Measurements from ENCODE around the gene FTO.

The FTO gene

DNA sequence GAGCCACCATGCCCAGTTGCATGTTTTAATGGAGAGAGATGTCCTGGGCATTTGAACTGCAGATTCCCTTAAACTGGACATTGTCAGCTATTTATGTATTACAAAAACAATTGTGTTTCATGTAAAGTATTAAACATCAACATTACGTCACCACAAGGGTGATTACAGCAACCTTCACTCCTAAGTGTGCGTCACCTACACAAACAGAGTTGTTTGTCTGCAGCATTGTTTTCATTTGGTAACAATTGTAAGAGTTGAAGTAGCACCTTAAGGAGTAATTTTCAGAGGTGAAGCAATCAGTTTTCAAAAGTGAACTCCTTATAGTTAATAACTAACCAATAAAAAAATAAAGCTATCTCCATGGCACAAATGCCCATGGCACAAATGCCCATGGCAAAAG, 311.2 kb downstream of the FTO start:
- H3K27ac ChIP-seq: no peak overlapping the region
- TF ChIP-seq, protein P1, sequence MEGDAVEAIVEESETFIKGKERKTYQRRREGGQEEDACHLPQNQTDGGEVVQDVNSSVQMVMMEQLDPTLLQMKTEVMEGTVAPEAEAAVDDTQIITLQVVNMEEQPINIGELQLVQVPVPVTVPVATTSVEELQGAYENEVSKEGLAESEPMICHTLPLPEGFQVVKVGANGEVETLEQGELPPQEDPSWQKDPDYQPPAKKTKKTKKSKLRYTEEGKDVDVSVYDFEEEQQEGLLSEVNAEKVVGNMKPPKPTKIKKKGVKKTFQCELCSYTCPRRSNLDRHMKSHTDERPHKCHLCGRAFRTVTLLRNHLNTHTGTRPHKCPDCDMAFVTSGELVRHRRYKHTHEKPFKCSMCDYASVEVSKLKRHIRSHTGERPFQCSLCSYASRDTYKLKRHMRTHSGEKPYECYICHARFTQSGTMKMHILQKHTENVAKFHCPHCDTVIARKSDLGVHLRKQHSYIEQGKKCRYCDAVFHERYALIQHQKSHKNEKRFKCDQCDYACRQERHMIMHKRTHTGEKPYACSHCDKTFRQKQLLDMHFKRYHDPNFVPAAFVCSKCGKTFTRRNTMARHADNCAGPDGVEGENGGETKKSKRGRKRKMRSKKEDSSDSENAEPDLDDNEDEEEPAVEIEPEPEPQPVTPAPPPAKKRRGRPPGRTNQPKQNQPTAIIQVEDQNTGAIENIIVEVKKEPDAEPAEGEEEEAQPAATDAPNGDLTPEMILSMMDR (IDR thresholded peaks at IDR 0.05): no peak

DNA sequence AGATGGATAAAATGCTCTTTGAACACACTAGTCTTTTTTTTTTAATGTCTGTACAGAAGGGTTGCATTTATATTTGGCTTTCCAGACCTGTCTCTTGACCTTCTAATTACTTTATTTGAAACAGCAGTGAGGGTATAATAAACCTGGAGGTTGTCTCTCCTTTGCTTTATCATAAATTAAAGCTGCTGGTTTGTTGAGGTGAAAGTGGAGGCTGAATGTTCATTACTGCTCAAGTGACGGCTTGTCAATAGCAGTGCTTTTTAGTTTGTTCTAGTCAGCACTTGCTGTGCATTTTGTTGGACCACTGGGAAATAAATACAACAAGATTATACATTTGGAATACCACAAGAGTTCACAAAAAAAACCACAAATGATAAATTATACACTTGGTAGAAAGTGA, 318.4 kb downstream of the FTO start:
- Histone ChIP-seq H3K4me1 (ENCODE audit: control insufficient read depth in 1 of 2, insufficient read depth in 1 of 2, low read depth in 1 of 2, low read length in 1 of 2) (no peaks in the 10 kb centered on the region), H3K27ac (no peak overlapping the region), H3K4me3 (ENCODE audit: low read depth in 1 of 2, low read length in 1 of 2) (no peak overlapping the region), H3K36me3 (no peaks in the 10 kb centered on the region), H3K27me3 (no peaks in the 10 kb centered on the region), H3K9me3 (no peaks in the 10 kb centered on the region)
- TF ChIP-seq, protein P1 (IDR thresholded peaks at IDR 0.05): no peak

More for the DNA sequence above, 311.2 kb downstream of the FTO start:
- Histone ChIP-seq H3K27me3 (no peaks in the 10 kb centered on the region), H3K4me1 (ENCODE audit: control insufficient read depth in 1 of 2, insufficient read depth in 1 of 2, low read depth in 1 of 2, low read length in 1 of 2) (no peaks in the 10 kb centered on the region), H3K36me3 (no peaks in the 10 kb centered on the region), H3K4me3 (ENCODE audit: low read depth in 1 of 2, low read length in 1 of 2) (no peak overlapping the region), H3K9me3 (no peaks in the 10 kb centered on the region)

DNA sequence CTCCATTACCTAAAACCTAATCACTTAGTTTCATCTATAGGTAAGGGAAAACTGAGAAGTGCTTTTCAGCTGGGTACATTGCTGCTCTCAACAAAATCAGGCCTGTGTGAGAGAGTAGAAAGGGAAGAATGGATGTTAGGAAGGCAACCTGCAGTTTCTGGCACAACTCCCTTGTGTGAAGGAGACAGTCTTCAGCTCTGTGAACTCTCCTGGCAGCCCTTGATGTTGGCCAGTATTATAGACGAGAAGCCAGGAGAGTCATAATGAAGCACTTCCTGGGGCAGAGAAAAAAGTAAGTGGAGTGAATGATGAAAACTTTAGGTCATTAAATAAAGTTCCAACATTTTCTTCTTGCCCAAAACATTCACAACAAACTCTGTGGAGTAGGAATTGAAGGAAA, 322.5 kb downstream of the FTO start:
- Histone ChIP-seq H3K27me3 (no peaks in the 10 kb centered on the region), H3K4me1 (ENCODE audit: control insufficient read depth in 1 of 2, insufficient read depth in 1 of 2, low read depth in 1 of 2, low read length in 1 of 2) (no peaks in the 10 kb centered on the region), H3K36me3 (no peaks in the 10 kb centered on the region), H3K4me3 (ENCODE audit: low read depth in 1 of 2, low read length in 1 of 2) (no peak overlapping the region), H3K27ac (no peak overlapping the region), H3K9me3 (no peaks in the 10 kb centered on the region)
- TF ChIP-seq, protein P1 (IDR thresholded peaks at IDR 0.05): no peak

DNA sequence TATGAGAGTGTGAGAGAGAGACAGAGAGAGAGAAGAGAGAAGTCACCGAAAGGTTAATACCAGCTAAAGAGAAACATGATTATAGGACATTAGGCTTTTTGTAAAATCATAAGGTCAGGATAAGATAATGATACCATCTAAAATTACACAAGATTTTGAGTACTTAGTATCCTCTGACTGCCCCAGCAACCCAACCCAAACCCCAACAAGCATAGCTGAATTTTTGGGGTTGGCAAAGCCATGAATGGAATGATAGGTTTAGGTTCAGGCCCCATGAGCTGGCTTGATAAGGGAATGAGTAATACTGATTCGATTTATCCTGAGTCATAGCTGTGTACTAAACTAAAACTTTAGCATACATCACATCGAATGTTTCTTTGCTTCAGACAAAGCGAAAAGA, 323.1 kb downstream of the FTO start:
- H3K4me3 ChIP-seq (ENCODE audit: low read depth in 1 of 2, low read length in 1 of 2): no peak overlapping the region
- TF ChIP-seq, protein P1 (IDR thresholded peaks at IDR 0.05): no peak
- no peaks in the 10 kb centered on the region for H3K4me1 ChIP-seq (ENCODE audit: control insufficient read depth in 1 of 2, insufficient read depth in 1 of 2, low read depth in 1 of 2, low read length in 1 of 2)
- no peak overlapping the region for H3K27ac ChIP-seq
- no peaks in the 10 kb centered on the region for H3K27me3 ChIP-seq
- H3K36me3 ChIP-seq: no peaks in the 10 kb centered on the region
- H3K9me3 ChIP-seq: no peaks in the 10 kb centered on the region

DNA sequence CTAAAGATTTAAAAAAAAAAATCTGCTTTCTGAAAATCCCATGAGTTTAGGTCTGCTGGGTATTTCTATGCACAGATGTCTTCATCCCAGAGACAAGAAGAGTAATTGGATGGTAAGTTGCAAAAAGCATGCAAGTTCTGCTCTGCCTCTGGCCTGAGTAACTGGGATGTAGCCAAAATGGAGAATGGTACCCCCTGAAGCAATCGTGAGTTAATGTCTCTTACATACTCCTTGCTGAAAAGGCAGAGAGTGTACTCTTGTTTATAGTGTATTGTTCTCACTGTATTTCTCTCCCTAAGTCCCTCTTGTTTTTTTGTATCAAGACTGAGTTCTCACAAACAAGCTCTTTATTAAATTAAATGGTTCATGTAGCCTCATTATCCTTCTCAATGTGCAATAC, 323.6 kb downstream of the FTO start:
- H3K4me3 ChIP-seq (ENCODE audit: low read depth in 1 of 2, low read length in 1 of 2): no peak overlapping the region
- no peaks in the 10 kb centered on the region for H3K27me3 ChIP-seq
- no peak overlapping the region for H3K27ac ChIP-seq
- H3K36me3 ChIP-seq: no peaks in the 10 kb centered on the region
- TF ChIP-seq, protein P1 (IDR thresholded peaks at IDR 0.05): no peak
- no peaks in the 10 kb centered on the region for H3K9me3 ChIP-seq
- no peaks in the 10 kb centered on the region for H3K4me1 ChIP-seq (ENCODE audit: control insufficient read depth in 1 of 2, insufficient read depth in 1 of 2, low read depth in 1 of 2, low read length in 1 of 2)

DNA sequence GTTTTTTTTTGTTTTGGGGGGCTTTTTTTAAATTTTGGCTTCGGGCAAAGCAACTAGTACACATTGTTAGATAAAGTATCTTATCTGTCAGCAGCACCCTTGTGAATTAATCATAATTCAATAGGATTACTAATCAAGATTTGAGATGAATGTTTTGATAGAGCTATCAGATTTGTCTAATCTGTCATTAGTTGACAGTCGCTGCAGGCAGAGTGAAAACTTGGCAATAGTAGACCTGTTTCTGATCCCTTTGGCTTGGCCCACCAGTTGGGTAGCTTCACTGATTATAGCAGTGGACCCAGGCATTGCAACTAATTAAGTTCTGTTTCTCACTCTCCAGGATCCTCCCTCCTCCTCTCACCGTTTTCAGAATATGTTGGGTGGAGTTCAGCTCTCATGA, 324.0 kb downstream of the FTO start:
- no peaks in the 10 kb centered on the region for H3K36me3 ChIP-seq
- no peaks in the 10 kb centered on the region for H3K27me3 ChIP-seq
- no peaks in the 10 kb centered on the region for H3K4me1 ChIP-seq (ENCODE audit: control insufficient read depth in 1 of 2, insufficient read depth in 1 of 2, low read depth in 1 of 2, low read length in 1 of 2)
- TF ChIP-seq, protein P1 (IDR thresholded peaks at IDR 0.05): no peak
- H3K9me3 ChIP-seq: no peaks in the 10 kb centered on the region
- no peak overlapping the region for H3K4me3 ChIP-seq (ENCODE audit: low read depth in 1 of 2, low read length in 1 of 2)
- H3K27ac ChIP-seq: no peak overlapping the region

Measured in neutrophil (primary cell).